ENCODE results near the gene MSI2. TPM values are rescaled to one million over a fixed set of nuclear protein-coding genes. Genes with fewer than 3 reads are reported as not detected.

The MSI2 gene
- total RNA-seq, 1 donor from 2014 or later = 96.8 TPM

GRCh38 chr17:57665696-57666095 is 409.4 kb downstream of the MSI2 start:
- intact Hi-C loops (cut with DNase I) = loop anchor here (10.0 kb wide), 2 partner anchors 141 to 221 kb away; no protein-coding TSS in a partner anchor
- DNase-seq (ENCODE audit: missing footprints) (no peak), ATAC-seq (no peak)

- intact Hi-C loops (cut with DNase I) = loop anchor here (10.0 kb wide), 2 partner anchors 142 to 222 kb away; no protein-coding TSS in a partner anchor
- no peak for DNase-seq (ENCODE audit: missing footprints)
Measured at GRCh38 chr17:57666201-57666870, 410.0 kb downstream of the MSI2 start.

GRCh38 chr17:57666946-57667345 is 410.6 kb downstream of the MSI2 start:
- intact Hi-C loops (cut with DNase I) = loop anchor here (10.0 kb wide), 2 partner anchors 142 to 222 kb away; no protein-coding TSS in a partner anchor
- ATAC-seq (no peak), DNase-seq (ENCODE audit: missing footprints) (no peak)

More at GRCh38 chr17:57666201-57666870, 410.0 kb downstream of the MSI2 start:
- ATAC-seq = no peak

- no peak for DNase-seq (ENCODE audit: missing footprints)
Measured at GRCh38 chr17:57667461-57667923, 411.2 kb downstream of the MSI2 start.

GRCh38 chr17:57668332-57668731 is 412.0 kb downstream of the MSI2 start:
- DNase-seq (ENCODE audit: missing footprints) = no peak
- intact Hi-C loops (cut with DNase I) = loop anchor here (10.0 kb wide), 2 partner anchors 144 to 224 kb away; no protein-coding TSS in a partner anchor

More at GRCh38 chr17:57667461-57667923, 411.2 kb downstream of the MSI2 start:
- intact Hi-C loops (cut with DNase I) = loop anchor here (10.0 kb wide), 2 partner anchors 143 to 223 kb away; no protein-coding TSS in a partner anchor
- ATAC-seq = no peak

GRCh38 chr17:57669671-57670529 is 413.6 kb downstream of the MSI2 start:
- intact Hi-C loops (cut with DNase I) = loop anchor here (5.0 to 10.0 kb wide), 4 partner anchors 145 to 538 kb away; no protein-coding TSS in a partner anchor
- DNase-seq (ENCODE audit: missing footprints) (no peak), ATAC-seq (no peak)

More at GRCh38 chr17:57668332-57668731, 412.0 kb downstream of the MSI2 start:
- no peak for ATAC-seq

- no peak for ATAC-seq
- intact Hi-C loops (cut with DNase I) = loop anchor here (5.0 kb wide), 2 partner anchors 429 to 539 kb away; no protein-coding TSS in a partner anchor
- no peak for DNase-seq (ENCODE audit: missing footprints)
Measured at GRCh38 chr17:57670769-57671569, 414.6 kb downstream of the MSI2 start.

- intact Hi-C loops (cut with DNase I) = loop anchor here (1.0 to 5.0 kb wide), 3 partner anchors 74 to 540 kb away; no protein-coding TSS in a partner anchor
- DNase-seq (ENCODE audit: missing footprints) = peak; percentile 88
Measured at GRCh38 chr17:57671667-57672632, 415.6 kb downstream of the MSI2 start.

GRCh38 chr17:57672971-57673370 is 416.6 kb downstream of the MSI2 start:
- DNase-seq (ENCODE audit: missing footprints) (no peak), ATAC-seq (no peak)
- intact Hi-C loops (cut with DNase I) = loop anchor here (1.0 to 5.0 kb wide), 3 partner anchors 75 to 541 kb away; no protein-coding TSS in a partner anchor

More at GRCh38 chr17:57671667-57672632, 415.6 kb downstream of the MSI2 start:
- ATAC-seq = peak; percentile 94

GRCh38 chr17:57674894-57675293 is 418.6 kb downstream of the MSI2 start:
- ATAC-seq = no peak
- DNase-seq (ENCODE audit: missing footprints) = no peak
- intact Hi-C loops (cut with DNase I) = loop anchor here (5.0 kb wide), 2 partner anchors 433 to 543 kb away; no protein-coding TSS in a partner anchor

GRCh38 chr17:57675427-57676387 is 419.4 kb downstream of the MSI2 start:
- intact Hi-C loops (cut with DNase I) = no loop called here
- no peak for DNase-seq (ENCODE audit: missing footprints)
- no peak for ATAC-seq

- ATAC-seq (no peak), DNase-seq (ENCODE audit: missing footprints) (no peak)
- intact Hi-C loops (cut with DNase I) = no loop called here
Measured at GRCh38 chr17:57676543-57676942, 420.2 kb downstream of the MSI2 start.

GRCh38 chr17:57677301-57677700 is 421.0 kb downstream of the MSI2 start:
- intact Hi-C loops (cut with DNase I) = no loop called here
- no peak for ATAC-seq
- DNase-seq (ENCODE audit: missing footprints) = no peak

GRCh38 chr17:57677858-57678257 is 421.5 kb downstream of the MSI2 start:
- ATAC-seq = no peak
- no peak for DNase-seq (ENCODE audit: missing footprints)
- intact Hi-C loops (cut with DNase I) = no loop called here

- no peak for ATAC-seq
- DNase-seq (ENCODE audit: missing footprints) = no peak
- intact Hi-C loops (cut with DNase I) = no loop called here
Measured at GRCh38 chr17:57678393-57678792, 422.1 kb downstream of the MSI2 start.

- no peak for DNase-seq (ENCODE audit: missing footprints)
- ATAC-seq = no peak
- intact Hi-C loops (cut with DNase I) = no loop called here
Measured at GRCh38 chr17:57679356-57679755, 423.0 kb downstream of the MSI2 start.

All from Right ventricle myocardium inferior (tissue), 1 donor.